Measurements from ENCODE around the gene WAPL.

WAPL gene

GRCh38 chr10:86509145-86509544, 12.4 kb downstream of the WAPL start:
- Histone ChIP-seq H3K4me2 (ENCODE audit: low read length) (no peak overlapping the region), H4K5ac (ENCODE audit: low read length) (no peak overlapping the region), H3K4ac (ENCODE audit: low read depth, low read length) (no peak overlapping the region), H3K79me2 (ENCODE audit: control insufficient read depth, insufficient read depth, low read length) (peaks cover 60% of the 10 kb centered on the region), H3K18ac (ENCODE audit: low read length) (no peak overlapping the region), H3K4me3 (ENCODE audit: low read length) (no peak overlapping the region), H3K36me3 (ENCODE audit: control insufficient read depth, insufficient read depth, low read length) (no peaks in the 10 kb centered on the region), H3K79me1 (ENCODE audit: low read length) (peaks cover 17% of the 10 kb centered on the region), H2AK5ac (ENCODE audit: low read length) (no peak overlapping the region), H2BK5ac (ENCODE audit: low read length) (no peak overlapping the region), H3K4me1 (ENCODE audit: control insufficient read depth, low read depth, low read length) (no peaks in the 10 kb centered on the region), H3K27ac (ENCODE audit: low read depth, low read length) (no peak overlapping the region), H2BK120ac (ENCODE audit: low read depth, low read length) (no peak overlapping the region), H3K23ac (ENCODE audit: low read length) (no peak overlapping the region), H3K56ac (ENCODE audit: low read length) (no peak overlapping the region), H3K9ac (ENCODE audit: low read length) (no peak overlapping the region), H2BK15ac (replicated peaks; ENCODE audit: low read depth) (no peak overlapping the region), H3K27me3 (ENCODE audit: insufficient read depth, low read length, poor library complexity) (no peaks in the 10 kb centered on the region), H4K8ac (ENCODE audit: low read depth, low read length) (no peak overlapping the region)
- WGBS (ENCODE audit: extremely low coverage, insufficient coverage, low lambda C conversion rate), result no CpG with 5 or more reads among the region's 3 CpGs
- DNase-seq, result no peak

- H2BK15ac ChIP-seq (replicated peaks; ENCODE audit: low read depth), result no peak overlapping the region
- no peak for DNase-seq
- no peak overlapping the region for H3K27ac ChIP-seq (ENCODE audit: low read depth, low read length)
- H3K79me1 ChIP-seq (ENCODE audit: low read length), result peaks cover 17% of the 10 kb centered on the region
- H4K5ac ChIP-seq (ENCODE audit: low read length), result no peak overlapping the region
- no peak overlapping the region for H3K9ac ChIP-seq (ENCODE audit: low read length)
- no peak overlapping the region for H4K8ac ChIP-seq (ENCODE audit: low read depth, low read length)
- no peak overlapping the region for H3K4ac ChIP-seq (ENCODE audit: low read depth, low read length)
- no peaks in the 10 kb centered on the region for H3K27me3 ChIP-seq (ENCODE audit: insufficient read depth, low read length, poor library complexity)
- H3K79me2 ChIP-seq (ENCODE audit: control insufficient read depth, insufficient read depth, low read length), result peaks cover 59% of the 10 kb centered on the region
- H2BK5ac ChIP-seq (ENCODE audit: low read length), result no peak overlapping the region
- no peak overlapping the region for H2BK120ac ChIP-seq (ENCODE audit: low read depth, low read length)
- no peak overlapping the region for H2AK5ac ChIP-seq (ENCODE audit: low read length)
- no peak overlapping the region for H3K18ac ChIP-seq (ENCODE audit: low read length)
- no peak overlapping the region for H3K23ac ChIP-seq (ENCODE audit: low read length)
- no peak overlapping the region for H3K4me2 ChIP-seq (ENCODE audit: low read length)
- no peak overlapping the region for H3K4me3 ChIP-seq (ENCODE audit: low read length)
- no CpG with 5 or more reads among the region's 6 CpGs for WGBS (ENCODE audit: extremely low coverage, insufficient coverage, low lambda C conversion rate)
- H3K36me3 ChIP-seq (ENCODE audit: control insufficient read depth, insufficient read depth, low read length), result no peaks in the 10 kb centered on the region
- H3K4me1 ChIP-seq (ENCODE audit: control insufficient read depth, low read depth, low read length), result no peaks in the 10 kb centered on the region
- H3K56ac ChIP-seq (ENCODE audit: low read length), result no peak overlapping the region
Measured at GRCh38 chr10:86508217-86508616, 13.4 kb downstream of the WAPL start.

DNA sequence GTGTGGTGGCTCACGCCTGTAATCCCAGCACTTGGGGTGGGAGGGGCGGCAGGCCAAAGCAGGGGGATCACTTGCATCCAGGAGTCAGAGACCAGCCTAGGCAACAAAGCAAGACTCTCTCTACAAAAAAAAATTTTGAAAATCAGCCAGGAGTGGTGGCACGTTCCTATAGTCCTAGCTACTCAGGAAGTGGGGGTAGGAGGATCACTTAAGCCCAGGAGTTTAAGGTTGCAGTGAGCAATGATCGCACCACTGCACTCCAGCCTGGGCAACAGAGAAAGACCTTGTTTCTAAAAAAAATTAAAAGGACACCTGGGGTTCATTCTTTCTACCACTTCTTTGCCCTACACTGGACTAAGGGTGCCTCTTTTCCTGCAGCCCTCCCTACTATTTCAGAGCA, 15.1 kb downstream of the WAPL start:
- Histone ChIP-seq H2BK15ac (replicated peaks; ENCODE audit: low read depth) (no peak overlapping the region), H2BK120ac (ENCODE audit: low read depth, low read length) (no peak overlapping the region), H3K9ac (ENCODE audit: low read length) (no peak overlapping the region), H3K36me3 (ENCODE audit: control insufficient read depth, insufficient read depth, low read length) (no peaks in the 10 kb centered on the region), H3K27ac (ENCODE audit: low read depth, low read length) (no peak overlapping the region), H3K4ac (ENCODE audit: low read depth, low read length) (no peak overlapping the region), H3K79me1 (ENCODE audit: low read length) (peaks cover 16% of the 10 kb centered on the region), H4K5ac (ENCODE audit: low read length) (no peak overlapping the region), H3K27me3 (ENCODE audit: insufficient read depth, low read length, poor library complexity) (no peaks in the 10 kb centered on the region), H4K8ac (ENCODE audit: low read depth, low read length) (no peak overlapping the region), H3K18ac (ENCODE audit: low read length) (no peak overlapping the region), H3K4me2 (ENCODE audit: low read length) (no peak overlapping the region), H2BK5ac (ENCODE audit: low read length) (no peak overlapping the region), H3K4me1 (ENCODE audit: control insufficient read depth, low read depth, low read length) (no peaks in the 10 kb centered on the region), H3K79me2 (ENCODE audit: control insufficient read depth, insufficient read depth, low read length) (peaks cover 53% of the 10 kb centered on the region), H3K56ac (ENCODE audit: low read length) (no peak overlapping the region), H2AK5ac (ENCODE audit: low read length) (no peak overlapping the region), H3K23ac (ENCODE audit: low read length) (no peak overlapping the region), H3K4me3 (ENCODE audit: low read length) (no peak overlapping the region)
- no CpG with 5 or more reads among the region's 4 CpGs for WGBS (ENCODE audit: extremely low coverage, insufficient coverage, low lambda C conversion rate)
- DNase-seq, result peak; percentile 17

- no peak overlapping the region for H3K56ac ChIP-seq (ENCODE audit: low read length)
- H3K27me3 ChIP-seq (ENCODE audit: insufficient read depth, low read length, poor library complexity), result no peaks in the 10 kb centered on the region
- H3K4me1 ChIP-seq (ENCODE audit: control insufficient read depth, low read depth, low read length), result no peaks in the 10 kb centered on the region
- H2BK15ac ChIP-seq (replicated peaks; ENCODE audit: low read depth), result no peak overlapping the region
- no peaks in the 10 kb centered on the region for H3K36me3 ChIP-seq (ENCODE audit: control insufficient read depth, insufficient read depth, low read length)
- no peak overlapping the region for H2AK5ac ChIP-seq (ENCODE audit: low read length)
- DNase-seq, result no peak
- H3K23ac ChIP-seq (ENCODE audit: low read length), result no peak overlapping the region
- H3K4me2 ChIP-seq (ENCODE audit: low read length), result no peak overlapping the region
- H4K8ac ChIP-seq (ENCODE audit: low read depth, low read length), result no peak overlapping the region
- H4K5ac ChIP-seq (ENCODE audit: low read length), result no peak overlapping the region
- H2BK120ac ChIP-seq (ENCODE audit: low read depth, low read length), result no peak overlapping the region
- H3K9ac ChIP-seq (ENCODE audit: low read length), result no peak overlapping the region
- no CpG with 5 or more reads among the region's 2 CpGs for WGBS (ENCODE audit: extremely low coverage, insufficient coverage, low lambda C conversion rate)
- H2BK5ac ChIP-seq (ENCODE audit: low read length), result no peak overlapping the region
- H3K27ac ChIP-seq (ENCODE audit: low read depth, low read length), result no peak overlapping the region
- no peak overlapping the region for H3K4ac ChIP-seq (ENCODE audit: low read depth, low read length)
- H3K18ac ChIP-seq (ENCODE audit: low read length), result no peak overlapping the region
- peaks cover 14% of the 10 kb centered on the region for H3K79me1 ChIP-seq (ENCODE audit: low read length)
- H3K4me3 ChIP-seq (ENCODE audit: low read length), result no peak overlapping the region
- peaks cover 50% of the 10 kb centered on the region for H3K79me2 ChIP-seq (ENCODE audit: control insufficient read depth, insufficient read depth, low read length)
Measured at GRCh38 chr10:86506062-86506461, 15.5 kb downstream of the WAPL start.

GRCh38 chr10:86504510-86504909, 17.1 kb downstream of the WAPL start:
- Histone ChIP-seq H3K4me2 (ENCODE audit: low read length) (no peak overlapping the region), H3K56ac (ENCODE audit: low read length) (peak overlapping the region; percentile 34), H3K4ac (ENCODE audit: low read depth, low read length) (no peak overlapping the region), H2AK5ac (ENCODE audit: low read length) (no peak overlapping the region), H3K4me3 (ENCODE audit: low read length) (no peak overlapping the region), H3K79me1 (ENCODE audit: low read length) (peaks cover 17% of the 10 kb centered on the region), H2BK5ac (ENCODE audit: low read length) (no peak overlapping the region), H3K36me3 (ENCODE audit: control insufficient read depth, insufficient read depth, low read length) (peaks cover 4% of the 10 kb centered on the region), H3K79me2 (ENCODE audit: control insufficient read depth, insufficient read depth, low read length) (peaks cover 50% of the 10 kb centered on the region), H4K8ac (ENCODE audit: low read depth, low read length) (no peak overlapping the region), H3K4me1 (ENCODE audit: control insufficient read depth, low read depth, low read length) (no peaks in the 10 kb centered on the region), H2BK120ac (ENCODE audit: low read depth, low read length) (no peak overlapping the region), H3K23ac (ENCODE audit: low read length) (no peak overlapping the region), H3K27me3 (ENCODE audit: insufficient read depth, low read length, poor library complexity) (no peaks in the 10 kb centered on the region), H2BK15ac (replicated peaks; ENCODE audit: low read depth) (no peak overlapping the region), H3K9ac (ENCODE audit: low read length) (no peak overlapping the region), H3K27ac (ENCODE audit: low read depth, low read length) (no peak overlapping the region), H3K18ac (ENCODE audit: low read length) (no peak overlapping the region), H4K5ac (ENCODE audit: low read length) (no peak overlapping the region)
- WGBS (ENCODE audit: extremely low coverage, insufficient coverage, low lambda C conversion rate), result no CpG with 5 or more reads among the region's 10 CpGs
- no peak for DNase-seq

DNA sequence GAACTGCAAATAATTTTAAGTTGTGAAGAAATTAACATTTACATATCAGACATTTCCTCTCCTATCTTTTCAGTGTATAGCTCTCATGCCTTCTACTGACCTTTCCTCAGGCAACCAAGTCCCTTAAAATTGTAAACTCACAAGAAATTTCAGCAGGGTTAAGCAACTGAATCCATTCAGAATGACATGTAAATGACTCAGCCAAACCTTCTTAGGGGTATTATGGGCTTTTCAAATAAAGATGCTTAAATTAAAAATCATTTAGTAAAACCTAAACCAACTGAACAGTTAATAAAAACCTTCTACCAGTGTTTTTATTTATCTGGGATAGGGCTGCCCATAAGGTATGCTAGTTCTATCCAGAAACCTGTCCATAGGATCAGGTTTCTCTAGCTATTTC, 20.7 kb downstream of the WAPL start:
- Histone ChIP-seq H3K27me3 (ENCODE audit: insufficient read depth, low read length, poor library complexity) (no peaks in the 10 kb centered on the region), H3K4me3 (ENCODE audit: low read length) (no peak overlapping the region), H2BK15ac (replicated peaks; ENCODE audit: low read depth) (no peak overlapping the region), H3K18ac (ENCODE audit: low read length) (no peak overlapping the region), H4K5ac (ENCODE audit: low read length) (no peak overlapping the region), H3K36me3 (ENCODE audit: control insufficient read depth, insufficient read depth, low read length) (peaks cover 4% of the 10 kb centered on the region), H3K4me1 (ENCODE audit: control insufficient read depth, low read depth, low read length) (no peaks in the 10 kb centered on the region), H3K4me2 (ENCODE audit: low read length) (no peak overlapping the region), H3K23ac (ENCODE audit: low read length) (no peak overlapping the region), H3K79me2 (ENCODE audit: control insufficient read depth, insufficient read depth, low read length) (peaks cover 27% of the 10 kb centered on the region), H3K4ac (ENCODE audit: low read depth, low read length) (no peak overlapping the region), H2BK120ac (ENCODE audit: low read depth, low read length) (no peak overlapping the region), H3K9ac (ENCODE audit: low read length) (no peak overlapping the region), H3K56ac (ENCODE audit: low read length) (no peak overlapping the region), H4K8ac (ENCODE audit: low read depth, low read length) (no peak overlapping the region), H2BK5ac (ENCODE audit: low read length) (no peak overlapping the region), H3K27ac (ENCODE audit: low read depth, low read length) (no peak overlapping the region), H3K79me1 (ENCODE audit: low read length) (peaks cover 10% of the 10 kb centered on the region), H2AK5ac (ENCODE audit: low read length) (no peak overlapping the region)
- DNase-seq, result no peak

All from mesendoderm (in vitro differentiated cells).